Neural progenitor cell (in vitro differentiated cells): ENCODE measurements around the gene RHBDL2.

Source experiments
- CTCF ChIP-seq: fragments of 200-600 bp; sonication (generic); IDR thresholded peaks from 2 replicates; pipeline ENCODE4 v1.5.1; 2017; ENCODE audit warnings: antibody characterized with exemption, mild to moderate bottlenecking
- EZH2 ChIP-seq: fragments of 200-600 bp; sonication (generic); IDR thresholded peaks from 2 replicates; pipeline ENCODE4 v1.6.1; 2017; ENCODE audit warnings: antibody characterized with exemption, mild to moderate bottlenecking, moderate library complexity

GRCh38 chr1:38962113-38962512 is 20.5 kb upstream of the RHBDL2 start:
- no peak for TF ChIP-seq CTCF
- no peak for TF ChIP-seq EZH2
